ENCODE measurements around the gene SLX4.

The SLX4 gene

DNA sequence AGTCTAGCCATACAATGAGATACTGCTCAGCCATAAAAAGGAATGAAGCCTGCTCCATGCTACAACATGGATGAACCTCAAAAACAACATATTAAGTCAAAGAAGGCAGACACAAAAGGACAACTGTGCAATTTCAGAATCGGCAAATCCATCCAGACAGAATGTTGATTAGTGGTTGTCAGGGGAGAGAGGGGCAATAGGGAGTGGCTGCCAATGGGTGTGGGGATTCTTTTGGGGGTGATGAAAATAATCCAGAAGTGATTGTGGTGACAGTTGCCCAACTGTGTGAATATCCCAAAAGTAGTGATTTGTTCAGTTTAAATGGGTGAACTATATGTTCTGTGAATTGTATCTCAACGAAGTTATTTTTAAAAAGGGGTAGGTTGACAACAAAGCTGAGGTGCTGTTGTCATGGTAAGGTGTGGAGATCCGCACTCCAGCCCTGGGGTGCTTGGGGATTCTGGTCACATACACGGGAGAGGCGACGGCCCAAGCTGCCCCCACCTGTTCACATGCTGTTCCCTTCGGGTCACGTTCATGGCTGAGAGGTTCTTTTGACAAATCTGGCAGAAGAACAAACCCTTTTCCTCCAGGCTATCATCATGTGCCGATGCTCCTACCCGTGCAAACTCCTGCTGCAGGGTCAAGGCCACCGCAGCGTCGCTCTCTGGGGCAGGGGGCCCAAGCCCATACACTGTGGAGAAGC is 9.6 kb downstream of the SLX4 start:
- DNase-seq (ENCODE audit: insufficient read length, low spot score): no peak
- no peak for FAIRE-seq
- TF ChIP-seq POLR2AphosphoS5 (IDR thresholded peaks at IDR 0.05; ENCODE audit: low read depth, low read length) (no peak), SPI1 (IDR thresholded peaks at IDR 0.05; ENCODE audit: low read depth, low read length) (no peak), POLR2A (IDR thresholded peaks at IDR 0.05; ENCODE audit: low read depth, low read length) (no peak), PAX5 (IDR thresholded peaks at IDR 0.05; ENCODE audit: insufficient read depth, low read length, severe bottlenecking) (no peak), POU2F2 (IDR thresholded peaks at IDR 0.05; ENCODE audit: low read depth, low read length) (no peak), TAF1 (IDR thresholded peaks at IDR 0.05; ENCODE audit: low read depth, low read length) (no peak)

DNA sequence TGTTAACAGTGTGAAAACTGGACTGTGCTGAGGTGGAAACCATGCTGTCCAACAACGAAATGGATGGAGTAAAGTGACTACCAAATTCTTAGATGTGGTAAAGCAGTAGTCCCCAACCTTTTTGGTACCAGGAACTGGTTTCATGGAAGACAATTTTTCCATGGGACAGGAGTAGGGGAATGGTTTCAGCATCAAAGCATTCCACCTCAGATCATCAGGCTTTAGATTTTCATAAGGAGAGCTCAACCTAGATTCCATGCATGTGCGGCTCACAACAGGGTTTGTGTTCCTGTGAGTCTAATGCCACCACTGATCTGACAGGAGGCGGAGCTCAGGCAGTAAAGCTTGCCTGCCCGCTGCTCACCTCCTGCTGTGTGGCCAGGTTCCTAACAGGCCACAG is 11.5 kb downstream of the SLX4 start:
- TF ChIP-seq SPI1 (IDR thresholded peaks at IDR 0.05; ENCODE audit: low read depth, low read length) (no peak), POU2F2 (IDR thresholded peaks at IDR 0.05; ENCODE audit: low read depth, low read length) (no peak), POLR2AphosphoS5 (IDR thresholded peaks at IDR 0.05; ENCODE audit: low read depth, low read length) (no peak), POLR2A (IDR thresholded peaks at IDR 0.05; ENCODE audit: low read depth, low read length) (no peak)
- DNase-seq (ENCODE audit: insufficient read length, low spot score) (no peak), FAIRE-seq (no peak)

DNA sequence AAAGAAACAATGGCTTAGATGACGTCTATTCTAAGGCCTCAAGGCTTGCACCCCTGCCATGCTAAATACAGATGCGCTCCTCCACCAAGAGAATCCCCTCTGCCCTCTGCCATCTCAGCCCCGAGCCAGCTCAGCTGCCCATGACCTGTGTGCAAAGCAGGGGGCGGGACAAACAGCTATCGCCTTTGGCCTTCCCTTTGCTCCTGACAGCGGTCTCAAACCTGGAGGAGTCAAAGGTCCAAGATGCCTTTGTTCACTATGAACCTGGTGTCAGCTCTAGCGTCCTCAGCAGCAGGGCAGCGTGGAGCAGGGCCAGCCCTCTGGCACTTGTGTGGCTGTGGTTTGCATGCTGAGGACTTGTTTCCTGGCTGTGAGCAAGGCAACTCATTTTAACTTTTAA is 12.3 kb downstream of the SLX4 start:
- TF ChIP-seq POLR2AphosphoS5 (IDR thresholded peaks at IDR 0.05; ENCODE audit: low read depth, low read length) (no peak), POLR2A (IDR thresholded peaks at IDR 0.05; ENCODE audit: low read depth, low read length) (no peak), TAF1 (IDR thresholded peaks at IDR 0.05; ENCODE audit: low read depth, low read length) (no peak), SPI1 (IDR thresholded peaks at IDR 0.05; ENCODE audit: low read depth, low read length) (no peak), PAX5 (IDR thresholded peaks at IDR 0.05; ENCODE audit: insufficient read depth, low read length, severe bottlenecking) (no peak), POU2F2 (IDR thresholded peaks at IDR 0.05; ENCODE audit: low read depth, low read length) (no peak)
- DNase-seq (ENCODE audit: insufficient read length, low spot score): no peak
- no peak for FAIRE-seq

DNA sequence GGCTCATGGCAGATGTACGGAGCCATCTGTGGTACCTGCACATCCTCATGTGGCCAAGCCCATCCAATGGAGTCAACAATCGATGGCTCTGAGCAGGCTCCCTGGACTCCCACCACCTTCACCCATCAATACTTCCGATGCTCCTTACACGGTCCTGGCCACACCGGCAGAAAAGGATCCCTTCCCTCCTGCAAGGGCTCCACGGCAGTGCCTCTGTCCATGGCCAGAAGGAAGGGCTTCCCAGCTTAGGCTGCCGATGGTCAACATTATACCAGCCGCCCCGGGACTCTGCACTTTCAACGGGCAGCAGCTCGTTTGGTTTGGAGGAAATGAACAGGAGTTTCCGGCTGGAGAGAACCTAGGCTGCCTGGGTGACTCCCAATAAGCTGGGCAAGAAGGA is 13.2 kb downstream of the SLX4 start:
- DNase-seq (ENCODE audit: insufficient read length, low spot score): no peak
- no peak for FAIRE-seq
- TF ChIP-seq POLR2A (IDR thresholded peaks at IDR 0.05; ENCODE audit: low read depth, low read length) (no peak), POLR2AphosphoS5 (IDR thresholded peaks at IDR 0.05; ENCODE audit: low read depth, low read length) (no peak), TAF1 (IDR thresholded peaks at IDR 0.05; ENCODE audit: low read depth, low read length) (no peak), PAX5 (IDR thresholded peaks at IDR 0.05; ENCODE audit: insufficient read depth, low read length, severe bottlenecking) (no peak), POU2F2 (IDR thresholded peaks at IDR 0.05; ENCODE audit: low read depth, low read length) (no peak), SPI1 (IDR thresholded peaks at IDR 0.05; ENCODE audit: low read depth, low read length) (no peak)

DNA sequence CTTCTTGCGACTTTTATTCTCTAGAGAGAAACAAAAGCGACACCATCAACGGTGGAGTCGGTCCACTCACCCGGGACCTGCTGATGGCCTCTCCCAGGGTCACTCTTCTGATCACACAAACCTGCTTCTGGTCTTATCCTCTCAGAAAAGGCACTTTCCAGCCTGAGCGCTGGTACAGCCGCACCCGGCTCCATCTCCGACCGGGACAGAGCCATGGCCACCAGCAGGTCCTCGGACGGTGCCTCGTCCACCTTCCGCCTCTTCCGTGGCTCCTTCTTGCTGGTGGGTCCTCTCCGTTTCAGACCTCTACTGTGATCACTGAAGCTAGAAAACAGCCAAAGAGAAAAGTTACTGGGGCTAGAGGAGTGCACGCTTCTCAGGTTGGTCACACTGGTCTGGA is 13.7 kb downstream of the SLX4 start:
- TF ChIP-seq PAX5 (IDR thresholded peaks at IDR 0.05; ENCODE audit: insufficient read depth, low read length, severe bottlenecking) (no peak), POLR2A (IDR thresholded peaks at IDR 0.05; ENCODE audit: low read depth, low read length) (no peak), TAF1 (IDR thresholded peaks at IDR 0.05; ENCODE audit: low read depth, low read length) (no peak), SPI1 (IDR thresholded peaks at IDR 0.05; ENCODE audit: low read depth, low read length) (no peak), POU2F2 (IDR thresholded peaks at IDR 0.05; ENCODE audit: low read depth, low read length) (no peak), POLR2AphosphoS5 (IDR thresholded peaks at IDR 0.05; ENCODE audit: low read depth, low read length) (no peak)
- FAIRE-seq: no peak
- DNase-seq (ENCODE audit: insufficient read length, low spot score): no peak

GRCh38 chr16:3597226-3597625 is 14.2 kb downstream of the SLX4 start:
- no peak for DNase-seq (ENCODE audit: insufficient read length, low spot score)

DNA sequence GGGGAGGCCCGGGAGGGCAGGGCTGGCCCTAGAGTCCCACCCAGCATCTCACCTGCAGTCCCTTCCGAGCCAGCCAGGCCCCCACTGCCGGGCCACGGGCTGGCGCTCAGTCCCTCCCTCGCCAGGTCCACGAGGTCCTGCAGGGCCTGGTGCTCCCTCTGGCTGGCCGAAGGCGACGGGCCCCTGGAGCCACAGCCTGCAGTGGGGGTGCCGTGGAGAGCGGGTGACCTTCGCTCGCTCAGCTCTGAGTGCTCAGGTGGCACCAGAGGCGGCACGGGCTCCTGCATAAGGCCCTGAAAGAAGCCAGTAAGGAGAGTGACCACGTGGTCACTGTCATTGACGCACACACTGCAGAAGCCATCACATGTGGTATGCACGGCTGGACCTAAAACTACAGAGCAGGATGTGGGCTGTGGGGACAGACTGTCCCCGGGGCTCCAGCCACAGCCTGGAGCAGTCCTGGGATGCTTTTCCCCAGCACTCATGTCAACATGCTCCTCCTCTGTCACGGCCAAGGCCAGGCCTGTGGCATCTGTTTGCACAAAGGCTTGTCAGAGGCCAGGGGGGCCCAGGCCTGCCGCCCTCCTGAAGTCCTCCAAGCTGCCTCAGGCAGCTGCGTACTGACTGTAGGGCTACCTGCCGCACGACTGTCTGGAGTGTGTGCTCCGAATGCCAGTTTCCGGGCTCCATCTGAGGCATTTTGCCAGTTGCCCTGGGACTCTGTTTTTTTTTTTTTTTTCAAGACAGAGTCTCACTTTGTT is 15.1 kb downstream of the SLX4 start:
- no peak for FAIRE-seq
- no peak for DNase-seq (ENCODE audit: insufficient read length, low spot score)
- TF ChIP-seq POLR2A (IDR thresholded peaks at IDR 0.05; ENCODE audit: low read depth, low read length): no peak
- no peak for TF ChIP-seq PAX5 (IDR thresholded peaks at IDR 0.05; ENCODE audit: insufficient read depth, low read length, severe bottlenecking)
- TF ChIP-seq POLR2AphosphoS5 (IDR thresholded peaks at IDR 0.05; ENCODE audit: low read depth, low read length): no peak
- TF ChIP-seq TAF1 (IDR thresholded peaks at IDR 0.05; ENCODE audit: low read depth, low read length): no peak
- no peak for TF ChIP-seq SPI1 (IDR thresholded peaks at IDR 0.05; ENCODE audit: low read depth, low read length)
- no peak for TF ChIP-seq POU2F2 (IDR thresholded peaks at IDR 0.05; ENCODE audit: low read depth, low read length)

More at GRCh38 chr16:3597226-3597625, 14.2 kb downstream of the SLX4 start:
- FAIRE-seq: no peak
- TF ChIP-seq POLR2AphosphoS5 (IDR thresholded peaks at IDR 0.05; ENCODE audit: low read depth, low read length) (no peak), TAF1 (IDR thresholded peaks at IDR 0.05; ENCODE audit: low read depth, low read length) (no peak), SPI1 (IDR thresholded peaks at IDR 0.05; ENCODE audit: low read depth, low read length) (no peak), POLR2A (IDR thresholded peaks at IDR 0.05; ENCODE audit: low read depth, low read length) (no peak)

- DNase-seq (ENCODE audit: insufficient read length, low spot score): no peak
- no peak for TF ChIP-seq PAX5 (IDR thresholded peaks at IDR 0.05; ENCODE audit: insufficient read depth, low read length, severe bottlenecking)
- TF ChIP-seq POU2F2 (IDR thresholded peaks at IDR 0.05; ENCODE audit: low read depth, low read length): no peak
- FAIRE-seq: no peak
Measured at GRCh38 chr16:3595521-3596021, 15.8 kb downstream of the SLX4 start.

DNA sequence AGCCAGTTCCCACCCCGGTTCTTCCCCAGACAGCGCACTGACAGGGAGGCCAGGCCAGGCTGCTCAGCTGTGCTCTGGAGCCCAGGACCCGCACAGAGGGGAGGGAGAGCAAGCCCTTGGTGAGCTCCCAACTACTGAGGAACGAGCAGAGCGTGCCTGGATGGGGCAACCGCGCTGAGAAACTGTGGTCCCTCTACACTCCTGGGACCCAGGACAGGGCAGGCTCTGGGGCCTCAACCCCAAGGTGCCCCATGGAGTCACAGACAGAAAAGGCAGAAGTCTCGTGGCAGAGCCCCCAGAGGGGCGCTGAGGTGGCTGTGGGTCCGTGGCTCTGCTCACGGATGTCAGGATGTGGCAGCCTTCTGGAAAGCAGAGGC is 16.3 kb downstream of the SLX4 start:
- FAIRE-seq: no peak

More for the DNA sequence above, 16.3 kb downstream of the SLX4 start:
- TF ChIP-seq POU2F2 (IDR thresholded peaks at IDR 0.05; ENCODE audit: low read depth, low read length): no peak
- TF ChIP-seq SPI1 (IDR thresholded peaks at IDR 0.05; ENCODE audit: low read depth, low read length): no peak
- no peak for TF ChIP-seq POLR2AphosphoS5 (IDR thresholded peaks at IDR 0.05; ENCODE audit: low read depth, low read length)
- TF ChIP-seq POLR2A (IDR thresholded peaks at IDR 0.05; ENCODE audit: low read depth, low read length): no peak
- TF ChIP-seq PAX5 (IDR thresholded peaks at IDR 0.05; ENCODE audit: insufficient read depth, low read length, severe bottlenecking): no peak
- TF ChIP-seq TAF1 (IDR thresholded peaks at IDR 0.05; ENCODE audit: low read depth, low read length): no peak
- DNase-seq (ENCODE audit: insufficient read length, low spot score): no peak
